Uterus (tissue), 4 donors: ENCODE measurements around the gene TSPAN18. TPM values are rescaled to one million over a fixed set of nuclear protein-coding genes. Genes with fewer than 3 reads are reported as not detected.

Experiments
- DNase-seq, 2 donors: peaks; one replicate each; pipeline ENCODE4 v3.0.0-alpha.2; 2019 to 2020
- H3K27ac ChIP-seq, 2 donors: fragments of 200-600 bp; sonication (generic); 1 replicate in 1 of 2; 2 replicates in 1 of 2; pipeline ENCODE4 v1.5.1; 2016 to 2018
- H3K27me3 ChIP-seq, 2 donors: fragments of 200-600 bp; sonication (generic); one replicate each; pipeline ENCODE4 v1.5.1; 2018 to 2019; ENCODE audit warnings: control low read depth in 1 of 2
- H3K36me3 ChIP-seq, 2 donors: fragments of 200-600 bp; sonication (generic); one replicate each; pipeline ENCODE4 v1.5.1; 2019; ENCODE audit warnings: control low read depth in 1 of 2
- H3K4me1 ChIP-seq, 2 donors: fragments of 200-600 bp; sonication (generic); one replicate each; pipeline ENCODE4 v1.5.1; 2018 to 2019; ENCODE audit warnings: control low read depth in 1 of 2
- H3K4me3 ChIP-seq, 2 donors: fragments of 200-600 bp; sonication (generic); 1 replicate in 1 of 2; 2 replicates in 1 of 2; pipeline ENCODE4 v1.5.1; 2018 to 2019; ENCODE audit warnings: mild to moderate bottlenecking in 1 of 2
- H3K9me3 ChIP-seq, 2 donors: fragments of 200-600 bp; sonication (generic); one replicate each; pipeline ENCODE4 v1.5.1; 2019; ENCODE audit warnings: control low read depth in 1 of 2
- POLR2A ChIP-seq, 2 donors: fragments of 450-650 bp; IDR thresholded peaks; one replicate each; pipeline ENCODE4 v1.6.1; 2016; ENCODE audit warnings: antibody characterized with exemption in 2 of 2, mild to moderate bottlenecking in 1 of 2, moderate library complexity in 1 of 2
- intact Hi-C: fragments of 100-400 bp; cut with DNase I; formaldehyde crosslinking; loops from one replicate; pipeline ENCODE4 v1.15.1; 2023; ENCODE audit warnings: low total_unique reads
- total RNA-seq, 4 donors: library from RNA; depleted of rRNA in 3 of 4; stranded (reverse); fragments of >200 nt in 3 of 4; gene quantifications; one replicate each; pipeline versions ENCODE4 v1.1.0 to v1.2.4, GENCODE V29; 2014 to 2023
- TF ChIP-seq, protein P1 (sequence below), 4 experiments: fragments of 200-600 bp in 2 of 4; fragments of 450-650 bp in 2 of 4; sonication (generic) in 2 of 4; IDR thresholded peaks; one replicate each; pipeline ENCODE4 v1.5.1; 2016 to 2019; ENCODE audit warnings: antibody characterized with exemption in 4 of 4, mild to moderate bottlenecking in 2 of 4, moderate library complexity in 1 of 4
- donor health status: DM: yes; HTN: yes; CAD: no.

Gene TSPAN18
- total RNA-seq, 4 donors from 2014 or later: 1.2 to 117 (median 20.1) TPM

DNA sequence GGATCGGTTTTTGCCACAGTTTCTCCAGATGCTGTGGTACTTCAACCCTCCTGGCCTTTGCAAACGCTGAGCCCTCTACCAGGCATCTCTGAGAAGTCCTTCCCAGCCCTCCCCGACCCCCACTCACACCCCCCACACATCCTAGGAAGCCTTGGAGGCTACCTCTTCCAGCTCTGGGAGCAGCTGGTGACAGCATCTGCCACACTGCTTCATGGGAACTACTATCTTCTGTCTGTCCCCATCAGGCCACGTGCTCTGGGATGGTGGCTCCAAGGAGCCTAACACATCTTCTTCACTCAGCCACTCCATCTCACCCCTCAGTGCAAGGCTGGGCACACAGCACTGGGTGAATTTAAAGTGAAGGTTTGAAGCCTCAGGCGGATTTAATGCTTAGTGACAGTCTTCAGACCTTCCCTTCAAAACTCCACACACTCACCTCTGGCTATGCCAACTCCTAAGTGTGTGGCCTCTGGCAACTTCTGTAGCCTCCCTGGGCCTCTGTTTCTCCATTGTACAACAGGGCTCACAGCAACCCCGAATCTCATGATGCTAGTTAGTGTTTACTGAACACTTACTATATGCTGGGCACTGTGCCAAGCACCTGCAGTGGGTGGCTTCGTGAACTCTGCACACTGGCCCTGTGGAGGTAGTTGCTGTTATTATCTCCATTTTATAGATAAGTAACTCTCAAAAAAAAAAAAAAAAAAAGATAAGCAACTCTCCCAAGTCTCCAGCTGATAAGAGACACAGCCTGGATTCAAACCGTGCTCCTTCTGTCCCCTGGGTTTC is 231.2 kb downstream of the TSPAN18 start:
- Histone ChIP-seq H3K27me3 (no peaks in the 10 kb centered on the region), H3K4me1 (peaks cover 0 to 8% of the 10 kb centered on the region in 2 donors), H3K36me3 (no peaks in the 10 kb centered on the region), H3K27ac (no peak overlapping the region), H3K4me3 (no peak overlapping the region), H3K9me3 (no peaks in the 10 kb centered on the region)
- intact Hi-C loops: no loop called here
- no peak for DNase-seq
- TF ChIP-seq POLR2A (IDR thresholded peaks at IDR 0.05): no peak
- TF ChIP-seq, protein P1, sequence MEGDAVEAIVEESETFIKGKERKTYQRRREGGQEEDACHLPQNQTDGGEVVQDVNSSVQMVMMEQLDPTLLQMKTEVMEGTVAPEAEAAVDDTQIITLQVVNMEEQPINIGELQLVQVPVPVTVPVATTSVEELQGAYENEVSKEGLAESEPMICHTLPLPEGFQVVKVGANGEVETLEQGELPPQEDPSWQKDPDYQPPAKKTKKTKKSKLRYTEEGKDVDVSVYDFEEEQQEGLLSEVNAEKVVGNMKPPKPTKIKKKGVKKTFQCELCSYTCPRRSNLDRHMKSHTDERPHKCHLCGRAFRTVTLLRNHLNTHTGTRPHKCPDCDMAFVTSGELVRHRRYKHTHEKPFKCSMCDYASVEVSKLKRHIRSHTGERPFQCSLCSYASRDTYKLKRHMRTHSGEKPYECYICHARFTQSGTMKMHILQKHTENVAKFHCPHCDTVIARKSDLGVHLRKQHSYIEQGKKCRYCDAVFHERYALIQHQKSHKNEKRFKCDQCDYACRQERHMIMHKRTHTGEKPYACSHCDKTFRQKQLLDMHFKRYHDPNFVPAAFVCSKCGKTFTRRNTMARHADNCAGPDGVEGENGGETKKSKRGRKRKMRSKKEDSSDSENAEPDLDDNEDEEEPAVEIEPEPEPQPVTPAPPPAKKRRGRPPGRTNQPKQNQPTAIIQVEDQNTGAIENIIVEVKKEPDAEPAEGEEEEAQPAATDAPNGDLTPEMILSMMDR (IDR thresholded peaks at IDR 0.05): no peak

DNA sequence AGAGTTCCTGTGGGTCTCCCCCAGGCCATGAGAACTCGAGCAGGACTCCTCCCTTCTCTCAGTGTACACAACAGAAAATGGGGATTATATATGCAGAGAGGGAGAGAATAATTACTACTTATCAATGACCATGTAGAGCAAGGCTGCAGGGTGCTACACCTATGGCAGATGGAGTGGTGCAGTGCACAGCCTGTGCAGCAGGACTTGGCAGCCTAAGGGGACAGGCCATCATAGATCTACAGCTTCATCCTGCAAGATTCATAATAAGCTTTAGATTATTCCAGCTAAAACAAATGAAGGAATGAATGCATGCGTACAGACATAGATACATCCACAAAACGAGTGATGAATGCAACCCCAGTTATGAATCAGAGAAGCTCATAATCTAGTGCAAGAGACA is 232.3 kb downstream of the TSPAN18 start:
- Histone ChIP-seq H3K4me1 (peaks cover 0 to 8% of the 10 kb centered on the region in 2 donors), H3K4me3 (no peak overlapping the region), H3K36me3 (no peaks in the 10 kb centered on the region), H3K27ac (no peak overlapping the region), H3K27me3 (no peaks in the 10 kb centered on the region), H3K9me3 (no peaks in the 10 kb centered on the region)
- TF ChIP-seq, protein P1 (IDR thresholded peaks at IDR 0.05): no peak
- TF ChIP-seq POLR2A (IDR thresholded peaks at IDR 0.05): no peak
- intact Hi-C loops: no loop called here
- no peak for DNase-seq

DNA sequence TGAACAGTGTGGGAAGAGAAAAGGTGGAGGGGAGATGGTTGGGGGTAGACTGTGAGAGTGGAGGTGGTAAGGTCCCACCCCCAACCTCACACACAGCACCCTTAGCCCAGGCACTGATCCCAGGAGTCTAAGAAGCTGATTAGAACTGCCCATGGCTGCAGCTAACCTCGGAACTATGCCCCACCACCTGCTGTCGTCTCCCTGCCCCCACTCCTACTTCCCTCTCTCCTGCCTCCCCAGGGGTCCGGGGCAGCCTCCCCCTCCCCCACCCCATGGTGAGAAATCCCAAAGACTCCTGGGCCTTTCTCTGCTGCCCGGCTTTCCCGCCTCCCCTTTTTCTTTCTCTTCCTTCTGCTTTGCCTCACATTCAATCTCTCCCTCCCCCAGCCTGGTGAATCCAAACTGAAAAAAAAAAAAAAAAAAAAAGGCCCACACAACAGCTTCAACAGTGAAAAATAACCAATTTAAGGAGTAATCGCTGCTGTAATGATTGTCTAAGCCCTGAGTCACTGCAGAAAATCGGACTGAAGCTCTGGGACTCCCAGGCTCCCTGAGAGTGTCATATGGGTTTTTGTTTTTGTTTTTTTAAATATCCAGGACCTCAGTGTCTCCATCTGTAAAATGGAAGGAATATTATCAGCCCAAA is 233.6 kb downstream of the TSPAN18 start:
- Histone ChIP-seq H3K4me1 (peaks cover 0 to 8% of the 10 kb centered on the region in 2 donors), H3K4me3 (no peak overlapping the region), H3K27ac (no peak overlapping the region), H3K9me3 (no peaks in the 10 kb centered on the region), H3K27me3 (no peaks in the 10 kb centered on the region), H3K36me3 (no peaks in the 10 kb centered on the region)
- no peak for DNase-seq
- TF ChIP-seq POLR2A (IDR thresholded peaks at IDR 0.05): no peak
- TF ChIP-seq, protein P1 (IDR thresholded peaks at IDR 0.05): no peak
- intact Hi-C loops: no loop called here

DNA sequence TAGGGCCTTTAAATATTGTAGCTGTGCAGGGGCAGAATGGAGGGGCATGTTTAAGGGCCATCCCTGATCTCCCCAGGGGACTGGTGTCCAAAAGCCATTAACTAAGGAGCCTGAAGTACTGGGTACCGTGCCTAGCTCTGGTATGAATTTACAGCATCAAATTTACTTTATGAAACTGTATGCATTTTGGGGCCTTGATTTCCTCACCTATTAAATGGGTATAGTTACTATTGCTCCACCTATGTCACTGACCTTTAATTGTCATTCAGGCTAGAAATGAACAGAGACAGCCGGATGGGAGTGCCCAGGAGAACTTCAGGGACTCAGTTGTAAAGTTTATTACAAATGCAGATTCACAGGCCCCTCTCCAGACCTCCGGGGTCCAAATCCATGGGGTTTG is 235.7 kb downstream of the TSPAN18 start:
- no peaks in the 10 kb centered on the region for H3K27me3 ChIP-seq
- no peaks in the 10 kb centered on the region for H3K4me1 ChIP-seq
- intact Hi-C loops: no loop called here
- no peaks in the 10 kb centered on the region for H3K36me3 ChIP-seq
- DNase-seq: no peak
- no peak overlapping the region for H3K4me3 ChIP-seq
- TF ChIP-seq POLR2A (IDR thresholded peaks at IDR 0.05): no peak
- TF ChIP-seq, protein P1 (IDR thresholded peaks at IDR 0.05): no peak
- H3K9me3 ChIP-seq: no peaks in the 10 kb centered on the region
- H3K27ac ChIP-seq: no peak overlapping the region

DNA sequence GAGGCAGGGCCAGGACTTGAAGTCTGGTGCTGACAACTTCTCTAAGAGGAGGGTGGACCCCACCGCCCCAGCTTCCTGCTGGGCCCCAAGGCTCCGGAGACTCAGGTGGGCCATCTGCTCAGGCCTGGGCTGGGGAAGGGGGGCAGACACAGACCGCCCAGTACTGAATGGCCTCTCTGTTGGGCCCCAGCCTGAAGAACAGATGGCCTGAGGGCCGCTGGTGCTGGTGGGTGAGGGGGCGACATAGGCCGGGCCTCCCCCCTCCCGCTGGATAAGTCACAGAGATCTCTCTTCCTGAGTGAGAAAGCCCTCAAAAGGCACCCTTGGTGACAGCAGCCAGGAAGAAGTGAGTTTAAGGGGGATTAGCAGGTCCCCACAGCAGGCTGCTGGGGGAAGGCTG is 236.4 kb downstream of the TSPAN18 start:
- Histone ChIP-seq H3K36me3 (no peaks in the 10 kb centered on the region), H3K27me3 (no peaks in the 10 kb centered on the region), H3K4me3 (no peak overlapping the region), H3K27ac (no peak overlapping the region), H3K9me3 (no peaks in the 10 kb centered on the region), H3K4me1 (no peaks in the 10 kb centered on the region)
- no peak for TF ChIP-seq POLR2A (IDR thresholded peaks at IDR 0.05)
- TF ChIP-seq, protein P1 (IDR thresholded peaks at IDR 0.05): no peak
- DNase-seq: no peak
- intact Hi-C loops: no loop called here
